ENCODE measurements around the gene PREP. TPM values are rescaled to one million over a fixed set of nuclear protein-coding genes. Genes with fewer than 3 reads are reported as not detected.
"Not testable (repeated sequence)": the region's sequence is repeated elsewhere in the genome, so short reads cannot be mapped to it uniquely, and the experiment has no call there.

Gene PREP
- total and polyA plus RNA-seq, 5 experiments from 2014 or later, result 27.0 to 40.9 (median 29.4) TPM

DNA sequence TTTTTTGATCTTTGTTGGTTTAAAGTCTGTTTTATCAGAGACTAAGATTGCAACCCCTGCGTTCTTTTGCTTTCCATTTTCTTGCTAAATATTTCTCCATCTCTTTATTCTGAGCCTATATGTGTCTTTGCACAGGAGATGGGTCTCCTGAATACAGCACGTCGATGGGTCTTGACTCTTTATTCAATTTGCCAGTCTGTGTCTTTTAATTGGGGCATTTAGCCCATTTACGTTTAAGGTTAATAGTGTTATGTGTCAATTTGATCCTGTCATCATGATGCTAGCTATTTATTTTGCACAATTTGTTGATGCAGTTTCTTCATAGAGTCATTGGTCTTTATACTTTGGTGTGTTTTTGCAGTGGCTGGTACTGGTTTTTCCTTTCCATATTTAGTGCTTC is 171.1 kb downstream of the PREP start:
- POLR2A ChIA-PET, H3K27ac Mint-ChIP-seq, ATAC-seq, H3K4me3 Mint-ChIP-seq, H3K4me1 Mint-ChIP-seq, DNase-seq: not testable (repeated sequence)
- H3K9me3 Mint-ChIP-seq, result peaks cover 0 to 26% (median 14%) of the 10 kb centered on the region in 9 donors
- H3K27me3 Mint-ChIP-seq, result peaks cover 12 to 39% (median 18%) of the 10 kb centered on the region in 5 donors
- peaks cover 0 to 12% (median 0%) of the 10 kb centered on the region in 3 donors for H3K36me3 Mint-ChIP-seq

Other genes starting within 250 kb of the PREP start
- gene POPDC3, start 223.1 kb downstream of the PREP start, total RNA-seq, result not detected
- not detected for gene POPDC3, start 223.1 kb downstream of the PREP start, polyA plus RNA-seq

All from naive thymus-derived CD8-positive, alpha-beta T cell (primary cell).